ENCODE results near the gene TP73. TPM values are rescaled to one million over a fixed set of nuclear protein-coding genes. Genes with fewer than 3 reads are reported as not detected.

Gene TP73
- polyA plus RNA-seq (2013, experiment 1 of 2), result 0.65 TPM
- polyA plus RNA-seq (2013, experiment 2 of 2), result 0.76 TPM

DNA sequence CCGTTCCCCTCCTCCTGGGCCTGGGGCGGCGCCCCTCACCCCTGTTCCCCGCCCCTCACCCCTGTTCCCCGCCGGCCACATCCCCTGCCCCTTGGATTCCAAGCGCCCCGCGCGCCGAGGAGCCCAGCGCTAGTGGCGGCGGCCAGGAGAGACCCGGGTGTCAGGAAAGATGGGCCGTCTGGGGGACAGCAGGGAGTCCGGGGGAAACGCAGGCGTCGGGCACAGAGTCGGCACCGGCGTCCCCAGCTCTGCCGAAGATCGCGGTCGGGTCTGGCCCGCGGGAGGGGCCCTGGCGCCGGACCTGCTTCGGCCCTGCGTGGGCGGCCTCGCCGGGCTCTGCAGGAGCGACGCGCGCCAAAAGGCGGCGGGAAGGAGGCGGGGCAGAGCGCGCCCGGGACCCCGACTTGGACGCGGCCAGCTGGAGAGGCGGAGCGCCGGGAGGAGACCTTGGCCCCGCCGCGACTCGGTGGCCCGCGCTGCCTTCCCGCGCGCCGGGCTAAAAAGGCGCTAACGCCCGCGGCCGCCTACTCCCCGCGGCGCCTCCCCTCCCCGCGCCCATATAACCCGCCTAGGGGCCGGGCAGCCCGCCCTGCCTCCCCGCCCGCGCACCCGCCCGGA is at the start of gene TP73:
TSS of gene TP73 (plus strand) at position 587 of the 618 bp plus-strand sequence. CDS start 29,850 bp downstream, outside the sequence.
- peaks cover 5% of the 10 kb centered on the region for H3K4me1 ChIP-seq (ENCODE audit: insufficient read depth, low read length)
- H3K27ac ChIP-seq (ENCODE audit: low read depth, low read length), result no peak within 1 kb of the TSS
- WGBS, result under 1% methylated on average over 80 of the region's 80 CpGs
- H3K9me3 ChIP-seq (ENCODE audit: insufficient read depth, low read depth, low read length), result no peaks in the 10 kb centered on the region
- peaks cover 77% of the 10 kb centered on the region for H3K27me3 ChIP-seq (ENCODE audit: insufficient read depth, low read length)
- 0 out of 2 replicates have a peak, but pooled peaks cover under 1% of the 10 kb centered on the region for H3K36me3 ChIP-seq (ENCODE audit: insufficient read depth, low read length)
- H3K9ac ChIP-seq (ENCODE audit: low read depth, low read length), result no peak within 1 kb of the TSS
- H3K4me3 ChIP-seq (ENCODE audit: low read length), result peak within 1 kb of the TSS; percentile 48

DNA sequence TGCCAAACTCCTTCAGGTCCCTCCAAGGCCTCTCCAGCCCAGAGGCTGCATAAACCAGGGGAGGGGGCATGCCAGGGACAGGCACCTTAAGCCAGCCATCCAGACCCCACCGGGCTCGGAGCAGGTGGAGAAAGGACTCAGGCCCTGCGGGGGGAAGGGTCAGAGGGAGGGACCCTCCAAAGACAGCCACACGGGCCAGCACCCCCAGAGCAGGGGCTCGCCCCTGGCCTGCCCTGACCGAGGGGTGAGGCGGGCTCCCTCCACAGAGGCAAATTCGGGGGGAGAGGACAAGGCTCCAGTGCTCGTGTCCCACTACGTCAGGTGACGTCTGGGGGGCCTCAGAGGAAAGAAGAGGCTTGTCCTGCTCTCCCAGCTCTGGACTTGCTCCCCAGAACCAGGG is 49.2 kb upstream of the TP73 start:
- Histone ChIP-seq H3K27me3 (ENCODE audit: insufficient read depth, low read length) (no peaks in the 10 kb centered on the region), H3K36me3 (ENCODE audit: insufficient read depth, low read length) (no peaks in the 10 kb centered on the region), H3K27ac (ENCODE audit: low read depth, low read length) (no peak overlapping the region), H3K4me1 (ENCODE audit: insufficient read depth, low read length) (peaks cover 9% of the 10 kb centered on the region), H3K9ac (ENCODE audit: low read depth, low read length) (no peak overlapping the region), H3K9me3 (ENCODE audit: insufficient read depth, low read depth, low read length) (no peaks in the 10 kb centered on the region), H3K4me3 (ENCODE audit: low read length) (no peak overlapping the region)
- WGBS, result 95% methylated on average over 11 of the region's 11 CpGs

DNA sequence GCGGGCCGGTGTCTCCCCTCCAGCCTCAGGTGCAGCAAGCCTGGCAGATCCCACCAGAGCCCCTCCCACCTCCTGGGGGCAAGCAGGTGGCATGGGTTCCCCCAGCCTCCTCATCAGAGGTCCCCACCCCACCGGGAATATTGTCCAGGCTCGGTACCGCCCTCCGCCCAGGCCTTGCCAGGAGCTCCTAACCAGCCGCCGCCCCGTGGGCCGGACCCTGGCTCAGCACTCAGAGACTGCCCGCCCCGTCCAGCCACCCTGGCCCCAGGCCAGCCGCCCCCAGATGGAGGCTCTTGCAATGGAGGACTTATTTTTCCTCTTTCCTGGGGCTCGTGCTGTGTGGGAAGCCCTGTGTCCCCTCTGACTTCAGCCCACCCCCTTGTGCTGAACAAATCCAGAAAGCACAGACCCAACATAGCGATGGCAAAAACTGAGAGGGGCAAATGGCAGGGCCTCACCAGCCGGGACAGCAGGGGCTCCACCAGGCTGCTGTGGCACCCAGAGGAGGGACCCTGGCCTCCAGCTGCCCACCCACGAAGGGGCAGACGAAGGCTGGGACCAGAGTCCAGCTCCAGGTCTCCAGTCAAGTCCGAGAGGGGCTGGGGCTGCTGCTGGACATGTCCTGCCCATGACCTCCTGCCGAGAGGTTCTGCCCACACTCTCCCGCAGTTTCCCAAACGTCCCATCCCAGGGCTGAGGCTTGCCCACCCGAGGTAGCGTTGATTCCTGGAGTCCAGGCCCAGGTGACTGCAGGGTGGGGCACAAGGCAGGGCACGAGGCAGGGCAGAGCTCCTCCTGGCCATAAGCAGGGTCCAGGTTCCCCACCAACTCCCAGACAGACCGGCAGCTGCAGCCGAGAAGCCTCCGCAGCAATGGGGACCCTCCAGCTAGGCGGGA is 48.5 kb upstream of the TP73 start:
- H3K27me3 ChIP-seq (ENCODE audit: insufficient read depth, low read length), result no peaks in the 10 kb centered on the region
- no peaks in the 10 kb centered on the region for H3K36me3 ChIP-seq (ENCODE audit: insufficient read depth, low read length)
- 92% methylated on average over 29 of the region's 29 CpGs for WGBS
- H3K4me3 ChIP-seq (ENCODE audit: low read length), result no peak overlapping the region
- H3K27ac ChIP-seq (ENCODE audit: low read depth, low read length), result no peak overlapping the region
- H3K4me1 ChIP-seq (ENCODE audit: insufficient read depth, low read length), result peaks cover 3% of the 10 kb centered on the region
- no peaks in the 10 kb centered on the region for H3K9me3 ChIP-seq (ENCODE audit: insufficient read depth, low read depth, low read length)
- H3K9ac ChIP-seq (ENCODE audit: low read depth, low read length), result no peak overlapping the region

DNA sequence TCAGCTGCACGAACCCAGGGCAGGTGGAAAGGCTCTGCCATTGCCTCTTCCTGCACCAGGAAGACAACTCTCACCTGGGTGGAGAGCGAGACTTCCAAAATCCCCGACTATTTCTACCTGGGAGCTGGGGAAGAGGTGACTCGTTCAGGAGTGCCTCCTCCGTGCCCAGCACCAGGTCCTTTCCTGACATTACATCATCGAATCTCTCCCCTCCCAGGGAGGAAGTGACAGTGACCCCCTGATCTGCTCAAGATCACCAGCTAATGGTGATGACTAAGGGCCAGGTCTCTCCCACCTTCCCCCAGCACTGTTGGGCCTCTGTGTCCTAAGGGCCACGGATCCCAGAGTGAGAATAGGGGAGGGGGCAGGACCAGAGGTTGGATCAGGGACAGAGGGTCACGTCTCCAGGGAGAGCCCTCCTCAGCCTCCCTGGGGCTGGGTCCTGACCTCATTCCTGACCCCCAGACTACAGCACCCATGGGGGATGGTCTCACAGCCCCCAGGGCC is 47.8 kb upstream of the TP73 start:
- H3K9me3 ChIP-seq (ENCODE audit: insufficient read depth, low read depth, low read length), result no peaks in the 10 kb centered on the region
- 93% methylated on average over 8 of the region's 8 CpGs for WGBS
- no peak overlapping the region for H3K9ac ChIP-seq (ENCODE audit: low read depth, low read length)
- no peaks in the 10 kb centered on the region for H3K27me3 ChIP-seq (ENCODE audit: insufficient read depth, low read length)
- H3K4me1 ChIP-seq (ENCODE audit: insufficient read depth, low read length), result 0 out of 2 replicates have a peak, but pooled peaks cover 1% of the 10 kb centered on the region
- H3K4me3 ChIP-seq (ENCODE audit: low read length), result no peak overlapping the region
- H3K36me3 ChIP-seq (ENCODE audit: insufficient read depth, low read length), result no peaks in the 10 kb centered on the region
- H3K27ac ChIP-seq (ENCODE audit: low read depth, low read length), result no peak overlapping the region

DNA sequence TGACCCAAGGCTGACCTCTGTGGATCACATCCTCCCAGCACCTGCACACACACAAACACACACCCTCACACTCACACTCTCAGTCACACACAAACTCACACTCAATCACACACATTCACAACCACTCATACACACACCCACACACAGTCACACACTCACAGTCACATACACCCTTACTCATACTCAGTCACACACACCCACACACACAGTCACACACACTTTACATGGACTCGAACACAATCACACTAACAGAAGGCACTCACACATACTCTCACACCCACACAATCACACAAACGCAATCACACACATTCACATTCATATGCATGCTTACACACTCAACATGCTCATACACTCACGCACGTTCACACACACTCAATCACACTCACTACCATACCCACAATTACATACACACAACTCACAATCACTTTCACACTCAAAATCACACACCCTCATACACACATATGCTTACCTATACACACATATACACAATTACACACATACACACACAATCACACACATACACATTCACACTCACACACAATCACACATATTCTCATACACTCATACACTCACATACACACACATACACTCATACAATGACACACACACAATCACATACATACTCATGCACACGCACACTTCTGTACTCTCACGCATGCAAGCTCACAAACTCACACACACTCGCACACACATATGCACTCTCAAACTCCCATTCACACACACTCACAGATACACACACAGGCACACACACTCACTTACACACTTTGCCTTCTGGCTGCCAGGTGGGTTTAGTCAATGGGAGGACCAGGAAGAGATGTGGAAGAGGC is 47.1 kb upstream of the TP73 start:
- Histone ChIP-seq H3K4me3 (ENCODE audit: low read length) (no peak overlapping the region), H3K9me3 (ENCODE audit: insufficient read depth, low read depth, low read length) (no peaks in the 10 kb centered on the region), H3K27me3 (ENCODE audit: insufficient read depth, low read length) (0 out of 2 replicates have a peak, but pooled peaks cover 3% of the 10 kb centered on the region), H3K27ac (ENCODE audit: low read depth, low read length) (no peak overlapping the region), H3K9ac (ENCODE audit: low read depth, low read length) (no peak overlapping the region), H3K36me3 (ENCODE audit: insufficient read depth, low read length) (no peaks in the 10 kb centered on the region), H3K4me1 (ENCODE audit: insufficient read depth, low read length) (peaks cover 7% of the 10 kb centered on the region; the same call in 1 of the 2 replicates)
- WGBS, result 87% methylated on average over 7 of the region's 7 CpGs

DNA sequence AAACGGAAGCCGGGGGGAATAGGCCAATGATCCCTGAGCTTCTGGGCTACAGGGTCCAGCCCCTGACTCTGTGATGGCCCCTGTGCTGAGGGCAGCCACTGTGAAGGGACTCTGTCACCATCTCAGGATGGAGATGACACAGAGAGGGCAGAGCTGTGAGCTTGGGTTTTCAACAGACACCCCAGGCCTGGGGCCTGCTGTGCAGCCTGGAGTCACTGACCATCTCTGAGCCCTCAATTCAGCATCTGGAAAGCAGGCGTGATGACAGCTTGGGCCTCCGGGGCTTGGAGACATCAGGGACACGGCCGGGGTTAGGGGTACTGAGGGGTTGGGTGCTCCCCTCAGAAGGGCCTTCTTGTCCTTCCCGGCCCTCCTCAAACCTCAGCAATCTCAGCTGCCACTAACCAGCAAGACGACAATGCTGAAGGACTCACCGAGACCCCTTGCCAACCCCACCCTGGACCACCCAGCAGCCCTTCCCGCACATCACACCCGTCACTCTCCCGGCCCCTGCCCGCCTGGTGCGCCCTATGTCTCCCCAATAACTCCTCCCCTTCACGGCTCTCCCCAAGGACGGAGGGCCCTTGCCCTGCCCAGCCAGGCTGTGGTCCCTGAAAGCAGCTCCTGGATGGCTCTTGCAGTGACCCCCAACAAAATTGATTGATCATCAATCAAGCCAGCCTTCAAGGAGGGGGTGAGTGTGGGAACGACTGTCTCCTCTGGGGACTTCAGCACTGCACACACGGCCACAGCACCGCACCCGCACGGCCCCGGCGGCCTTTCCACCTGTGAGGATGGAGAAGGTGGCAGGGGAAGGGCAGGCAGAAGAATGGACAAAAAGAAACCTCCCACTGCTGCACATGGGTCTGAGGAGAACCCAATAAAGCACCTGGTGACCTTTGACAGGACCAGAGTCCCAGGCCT is 45.3 kb upstream of the TP73 start:
- no peak overlapping the region for H3K27ac ChIP-seq (ENCODE audit: low read depth, low read length)
- WGBS, result 87% methylated on average over 23 of the region's 23 CpGs

DNA sequence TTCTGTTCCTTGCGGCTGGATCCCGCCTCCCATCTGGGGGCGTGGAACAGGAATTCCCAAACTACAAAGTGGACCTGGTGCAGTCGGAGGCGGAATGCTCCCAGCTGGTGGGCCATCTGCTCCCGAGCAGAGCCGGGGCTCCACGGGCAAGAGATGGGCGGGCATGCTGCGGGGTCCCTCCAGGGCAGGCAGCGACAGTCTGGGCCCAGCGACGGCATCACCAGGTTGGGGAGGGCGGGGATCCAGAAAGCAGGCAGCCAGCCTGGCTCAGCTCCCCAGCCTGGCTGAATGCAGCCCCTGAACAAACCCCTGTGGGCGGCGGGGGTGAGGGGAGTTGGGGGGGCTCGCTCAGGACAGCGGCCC is 44.6 kb upstream of the TP73 start:
- H3K9ac ChIP-seq (ENCODE audit: low read depth, low read length), result no peak overlapping the region
- H3K27me3 ChIP-seq (ENCODE audit: insufficient read depth, low read length), result peaks cover 19% of the 10 kb centered on the region
- 79% methylated on average over 18 of the region's 18 CpGs for WGBS
- H3K4me1 ChIP-seq (ENCODE audit: insufficient read depth, low read length), result peaks cover 13% of the 10 kb centered on the region; the same call in 1 of the 2 replicates
- no peak overlapping the region for H3K27ac ChIP-seq (ENCODE audit: low read depth, low read length)
- H3K36me3 ChIP-seq (ENCODE audit: insufficient read depth, low read length), result no peaks in the 10 kb centered on the region
- H3K9me3 ChIP-seq (ENCODE audit: insufficient read depth, low read depth, low read length), result no peaks in the 10 kb centered on the region
- no peak overlapping the region for H3K4me3 ChIP-seq (ENCODE audit: low read length)

More for the DNA sequence above, 45.3 kb upstream of the TP73 start:
- peaks cover 8% of the 10 kb centered on the region; the same call in 1 of the 2 replicates for H3K4me1 ChIP-seq (ENCODE audit: insufficient read depth, low read length)
- H3K9ac ChIP-seq (ENCODE audit: low read depth, low read length), result no peak overlapping the region
- peaks cover 13% of the 10 kb centered on the region for H3K27me3 ChIP-seq (ENCODE audit: insufficient read depth, low read length)
- H3K4me3 ChIP-seq (ENCODE audit: low read length), result no peak overlapping the region
- H3K36me3 ChIP-seq (ENCODE audit: insufficient read depth, low read length), result no peaks in the 10 kb centered on the region
- no peaks in the 10 kb centered on the region for H3K9me3 ChIP-seq (ENCODE audit: insufficient read depth, low read depth, low read length)

DNA sequence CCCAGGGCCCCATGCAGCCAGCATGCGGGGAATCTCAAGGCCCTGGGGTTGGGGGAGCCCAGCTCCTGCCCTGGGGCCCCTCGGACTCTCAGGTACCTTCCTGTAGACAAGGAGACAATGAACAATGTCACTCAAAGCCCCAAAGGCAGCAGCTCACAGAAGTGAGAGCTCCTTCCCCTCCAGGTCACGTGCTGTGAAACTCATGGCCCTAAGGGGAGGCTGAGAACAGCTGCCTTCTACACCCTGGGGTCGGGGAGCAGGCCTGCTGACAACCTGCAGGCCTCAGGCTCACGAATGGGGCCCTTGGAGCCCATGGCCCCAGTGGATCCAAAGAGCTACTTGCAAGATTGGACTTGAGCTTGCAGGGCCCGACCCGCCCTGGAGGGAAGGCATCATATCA is 44.2 kb upstream of the TP73 start:
- peaks cover 22% of the 10 kb centered on the region for H3K27me3 ChIP-seq (ENCODE audit: insufficient read depth, low read length)
- H3K27ac ChIP-seq (ENCODE audit: low read depth, low read length), result no peak overlapping the region
- H3K9ac ChIP-seq (ENCODE audit: low read depth, low read length), result no peak overlapping the region
- no peaks in the 10 kb centered on the region for H3K9me3 ChIP-seq (ENCODE audit: insufficient read depth, low read depth, low read length)
- peaks cover 17% of the 10 kb centered on the region; the same call in 1 of the 2 replicates for H3K4me1 ChIP-seq (ENCODE audit: insufficient read depth, low read length)
- WGBS, result 88% methylated on average over 7 of the region's 7 CpGs
- no peaks in the 10 kb centered on the region for H3K36me3 ChIP-seq (ENCODE audit: insufficient read depth, low read length)
- no peak overlapping the region for H3K4me3 ChIP-seq (ENCODE audit: low read length)

DNA sequence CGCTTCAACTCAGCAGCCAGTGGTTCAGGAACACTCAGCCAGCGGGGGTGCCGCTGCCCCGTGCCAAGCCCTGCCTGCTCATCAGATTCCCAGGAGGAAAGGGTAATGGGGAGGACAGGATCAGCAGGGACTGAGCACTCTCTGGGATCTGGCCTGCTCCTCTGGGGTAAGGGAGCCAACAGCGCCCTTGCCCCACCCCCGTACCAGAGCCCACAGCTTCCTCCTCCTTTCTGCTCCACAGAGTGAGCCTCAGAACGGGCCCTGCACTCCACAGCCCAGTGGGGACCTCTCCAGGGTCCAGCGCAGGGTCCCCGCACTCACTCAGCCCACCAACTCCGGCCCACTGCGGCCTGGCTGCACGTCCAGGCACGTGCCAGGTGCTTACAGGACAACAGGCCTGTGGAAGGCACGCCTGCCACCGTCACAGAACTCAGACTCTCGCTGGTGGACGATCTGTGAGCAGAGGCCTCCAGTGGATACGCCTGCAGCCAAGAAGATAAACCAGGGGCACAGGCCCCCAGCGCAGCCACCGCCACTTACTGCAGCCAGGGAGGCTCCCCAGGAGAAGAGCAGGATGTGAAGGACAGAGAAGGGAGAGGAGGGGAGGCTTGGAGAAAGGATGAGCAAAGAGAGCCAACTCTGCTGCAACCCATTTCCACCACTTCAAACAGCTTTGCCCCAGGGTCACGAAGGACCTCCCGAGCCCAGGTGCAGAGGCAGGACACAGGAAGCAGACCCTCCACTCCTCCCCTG is 43.1 kb upstream of the TP73 start:
- H3K4me3 ChIP-seq (ENCODE audit: low read length), result no peak overlapping the region
- H3K27ac ChIP-seq (ENCODE audit: low read depth, low read length), result no peak overlapping the region
- peaks cover 22% of the 10 kb centered on the region for H3K27me3 ChIP-seq (ENCODE audit: insufficient read depth, low read length)
- peaks cover 27% of the 10 kb centered on the region for H3K4me1 ChIP-seq (ENCODE audit: insufficient read depth, low read length)
- no peaks in the 10 kb centered on the region for H3K9me3 ChIP-seq (ENCODE audit: insufficient read depth, low read depth, low read length)
- H3K9ac ChIP-seq (ENCODE audit: low read depth, low read length), result peak overlapping the region; percentile 46; the same call in 1 of the 2 replicates
- WGBS, result 81% methylated on average over 22 of the region's 22 CpGs
- H3K36me3 ChIP-seq (ENCODE audit: insufficient read depth, low read length), result no peaks in the 10 kb centered on the region
